ENCODE data around the gene AGK. TPM values are rescaled to one million over a fixed set of nuclear protein-coding genes. Genes with fewer than 3 reads are reported as not detected.
"Not testable (repeated sequence)": the region's sequence is repeated elsewhere in the genome, so short reads cannot be mapped to it uniquely, and the experiment has no call there.

The AGK gene
- total RNA-seq, 2 experiments from 2014 or later: 35.8 to 37.9 TPM

GRCh38 chr7:141640239-141640840, 89.1 kb downstream of the AGK start:
- DNase-seq: no peak
- Mint-ChIP-seq H3K27me3 (ENCODE audit: low read depth) (no peaks in the 10 kb centered on the region), H3K27ac (no peak overlapping the region), H3K4me1 (ENCODE audit: low read depth) (no peaks in the 10 kb centered on the region), H3K9me3 (no peaks in the 10 kb centered on the region), H3K4me3 (no peak overlapping the region), H3K36me3 (ENCODE audit: low read depth) (peaks cover 14% of the 10 kb centered on the region)
- CTCF ChIA-PET: no interaction called here
- intact Hi-C loops (cut with micrococcal nuclease): no loop called here

GRCh38 chr7:141641876-141642275, 90.7 kb downstream of the AGK start:
- CTCF ChIA-PET: interaction anchor here (1.9 kb wide), 1 partner anchor 11 kb away, joined by 8 read pairs; no protein-coding TSS in a partner anchor
- no peaks in the 10 kb centered on the region for H3K4me1 Mint-ChIP-seq (ENCODE audit: low read depth)
- no peak for DNase-seq
- no peaks in the 10 kb centered on the region for H3K9me3 Mint-ChIP-seq
- H3K36me3 Mint-ChIP-seq (ENCODE audit: low read depth): peaks cover 9% of the 10 kb centered on the region
- H3K4me3 Mint-ChIP-seq: no peak overlapping the region
- intact Hi-C loops (cut with micrococcal nuclease): no loop called here
- H3K27me3 Mint-ChIP-seq (ENCODE audit: low read depth): no peaks in the 10 kb centered on the region
- H3K27ac Mint-ChIP-seq: no peak overlapping the region

GRCh38 chr7:141645188-141645587, 94.0 kb downstream of the AGK start:
- DNase-seq: no peak
- Mint-ChIP-seq H3K4me3 (no peak overlapping the region), H3K36me3 (ENCODE audit: low read depth) (peaks cover 11% of the 10 kb centered on the region), H3K27ac (no peak overlapping the region), H3K9me3 (no peaks in the 10 kb centered on the region), H3K27me3 (ENCODE audit: low read depth) (no peaks in the 10 kb centered on the region), H3K4me1 (ENCODE audit: low read depth) (no peaks in the 10 kb centered on the region)
- CTCF ChIA-PET: no interaction called here
- intact Hi-C loops (cut with micrococcal nuclease): no loop called here

- DNase-seq: no peak
- intact Hi-C loops (cut with micrococcal nuclease): no loop called here
- no peaks in the 10 kb centered on the region for H3K9me3 Mint-ChIP-seq
- CTCF ChIA-PET: interaction anchor here (0.9 to 1.0 kb wide), 2 partner anchors 8 to 113 kb away, joined by 3 to 4 read pairs; no protein-coding TSS in a partner anchor
- H3K36me3 Mint-ChIP-seq (ENCODE audit: low read depth): peaks cover 5% of the 10 kb centered on the region
- H3K27ac Mint-ChIP-seq: no peak overlapping the region
- no peak overlapping the region for H3K4me3 Mint-ChIP-seq
- H3K4me1 Mint-ChIP-seq (ENCODE audit: low read depth): no peaks in the 10 kb centered on the region
- no peaks in the 10 kb centered on the region for H3K27me3 Mint-ChIP-seq (ENCODE audit: low read depth)
Observed at GRCh38 chr7:141646826-141647480, 95.7 kb downstream of the AGK start.

DNA sequence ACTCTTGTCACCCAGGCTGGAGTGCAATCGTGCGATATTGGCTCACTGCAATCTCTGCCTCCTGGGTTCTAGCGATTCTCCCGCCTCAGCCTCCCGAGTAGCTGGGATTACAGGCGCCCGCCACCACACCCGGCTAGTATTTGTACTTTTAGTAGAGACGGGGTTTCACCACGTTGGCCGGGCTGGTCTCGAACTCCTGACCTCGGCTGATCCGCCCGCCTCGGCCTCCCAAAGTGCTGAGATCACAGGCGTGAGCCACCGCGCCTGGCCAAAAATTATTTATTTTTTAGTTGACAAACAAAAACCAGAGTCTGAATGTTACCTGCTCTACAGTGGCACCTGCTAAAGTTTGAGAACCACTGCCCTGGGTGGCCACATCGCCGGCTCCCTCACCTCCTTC, 96.5 kb downstream of the AGK start:
- H3K9me3 Mint-ChIP-seq; intact Hi-C loops (cut with micrococcal nuclease); H3K36me3 Mint-ChIP-seq (ENCODE audit: low read depth); CTCF ChIA-PET; DNase-seq; H3K4me3 Mint-ChIP-seq; H3K27ac Mint-ChIP-seq; H3K4me1 Mint-ChIP-seq (ENCODE audit: low read depth); H3K27me3 Mint-ChIP-seq (ENCODE audit: low read depth): not testable (repeated sequence)

DNA sequence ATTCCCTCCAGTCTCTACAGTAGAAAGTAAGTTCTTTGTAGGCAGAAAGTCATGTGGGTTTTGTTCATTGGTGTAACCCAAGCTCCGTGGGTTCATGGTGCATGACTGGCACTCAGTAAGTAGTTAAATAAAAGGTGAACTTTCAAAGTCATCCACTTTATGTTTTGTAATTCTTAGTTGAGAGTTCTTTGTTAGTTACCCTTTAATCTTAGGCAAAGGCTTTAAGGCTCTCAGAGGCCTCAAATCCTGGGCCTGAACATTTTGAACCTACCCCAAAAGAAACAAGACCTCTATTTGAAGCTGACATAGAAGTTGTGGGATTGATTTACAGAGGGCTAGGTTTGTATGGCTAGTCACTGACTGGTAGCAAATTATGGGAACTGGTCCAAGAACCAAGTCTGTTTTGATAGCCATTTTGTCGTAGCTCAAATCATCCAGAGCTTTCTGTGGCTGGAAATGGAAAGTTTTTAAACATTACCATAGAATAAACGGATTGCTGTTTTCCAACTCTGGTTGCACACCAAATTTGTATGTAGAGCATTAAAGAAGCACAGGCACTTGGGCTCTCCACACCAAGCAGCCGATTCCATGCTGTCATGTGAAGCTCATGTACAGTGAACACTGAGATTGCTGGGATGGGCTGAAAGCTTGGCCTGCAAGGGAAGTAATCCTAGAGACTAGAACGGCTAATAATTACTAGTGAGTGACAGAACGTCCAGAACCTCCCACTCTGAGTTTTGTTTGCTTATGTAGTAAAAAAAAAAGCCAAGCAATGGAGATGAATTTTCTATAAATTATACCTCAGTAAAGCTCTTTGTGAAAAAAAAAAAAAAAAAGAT, 97.3 kb downstream of the AGK start:
- intact Hi-C loops (cut with micrococcal nuclease): no loop called here
- CTCF ChIA-PET: interaction anchor here (0.6 to 0.7 kb wide), 2 partner anchors 11 to 102 kb away, joined by 3 to 4 read pairs; no protein-coding TSS in a partner anchor
- peaks cover 5% of the 10 kb centered on the region for H3K36me3 Mint-ChIP-seq (ENCODE audit: low read depth)

DNA sequence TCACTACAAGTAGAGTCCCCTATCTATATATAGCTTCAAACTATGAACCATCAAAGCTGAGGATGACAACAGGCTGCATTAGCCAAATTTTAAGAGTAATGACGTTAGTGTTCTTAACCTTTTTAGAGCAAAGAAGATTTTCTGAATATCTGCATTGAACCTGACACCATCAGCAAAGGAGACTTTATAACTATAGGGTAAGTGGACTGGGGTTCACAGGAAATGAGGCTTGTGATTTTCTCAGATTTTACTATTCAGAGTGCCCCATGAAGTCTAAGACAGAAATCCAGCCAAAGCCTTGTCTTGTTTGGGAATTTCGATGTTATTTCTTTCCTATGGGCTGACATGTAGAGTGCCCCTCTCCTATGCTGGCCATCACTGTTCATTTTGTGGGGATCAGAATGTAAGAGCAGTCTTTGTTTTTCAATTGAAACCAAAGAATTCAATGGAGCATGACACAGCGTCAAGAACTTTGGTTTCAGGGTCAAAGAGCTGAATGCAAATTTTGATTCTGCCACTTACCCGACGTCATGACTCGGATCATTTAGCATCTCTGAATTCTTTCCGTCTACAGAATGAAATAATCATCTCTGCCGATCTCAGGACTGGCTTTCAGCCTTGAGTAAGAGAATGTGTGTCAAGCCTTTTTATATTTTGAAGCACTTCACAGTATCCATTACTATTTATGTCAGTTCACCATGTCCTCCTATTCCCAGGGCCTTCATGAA, 98.1 kb downstream of the AGK start:
- Mint-ChIP-seq H3K36me3 (ENCODE audit: low read depth) (peaks cover 5% of the 10 kb centered on the region), H3K4me3 (no peak overlapping the region), H3K9me3 (no peaks in the 10 kb centered on the region), H3K27me3 (ENCODE audit: low read depth) (no peaks in the 10 kb centered on the region), H3K4me1 (ENCODE audit: low read depth) (peaks cover under 1% of the 10 kb centered on the region), H3K27ac (no peak overlapping the region)
- intact Hi-C loops (cut with micrococcal nuclease): no loop called here
- DNase-seq: no peak
- CTCF ChIA-PET: interaction anchor here (0.5 to 1.5 kb wide), 10 partner anchors 10 to 1075 kb away, joined by 3 to 6 read pairs (median 4); partner anchors contain the start of gene SSBP1

More for the DNA sequence above, 97.3 kb downstream of the AGK start:
- DNase-seq: no peak
- no peaks in the 10 kb centered on the region for H3K27me3 Mint-ChIP-seq (ENCODE audit: low read depth)
- H3K4me3 Mint-ChIP-seq: no peak overlapping the region
- peak overlapping the region; percentile 56 for H3K27ac Mint-ChIP-seq
- no peaks in the 10 kb centered on the region for H3K4me1 Mint-ChIP-seq (ENCODE audit: low read depth)
- no peaks in the 10 kb centered on the region for H3K9me3 Mint-ChIP-seq

- DNase-seq: peak; percentile 54
- H3K4me1 Mint-ChIP-seq (ENCODE audit: low read depth): peaks cover 4% of the 10 kb centered on the region
- intact Hi-C loops (cut with micrococcal nuclease): loop anchor here (2.0 to 10.0 kb wide), 4 partner anchors 85 to 655 kb away; no protein-coding TSS in a partner anchor
- no peaks in the 10 kb centered on the region for H3K27me3 Mint-ChIP-seq (ENCODE audit: low read depth)
- no peak overlapping the region for H3K27ac Mint-ChIP-seq
- peaks cover 8% of the 10 kb centered on the region for H3K36me3 Mint-ChIP-seq (ENCODE audit: low read depth)
- no peaks in the 10 kb centered on the region for H3K9me3 Mint-ChIP-seq
- CTCF ChIA-PET: interaction anchor here (0.6 to 1.5 kb wide), 8 partner anchors 11 to 1076 kb away, joined by 3 to 5 read pairs (median 4); partner anchors contain the start of gene SSBP1
- no peak overlapping the region for H3K4me3 Mint-ChIP-seq
Observed at GRCh38 chr7:141649865-141650634, 98.8 kb downstream of the AGK start.

- Mint-ChIP-seq H3K9me3 (no peaks in the 10 kb centered on the region), H3K27me3 (ENCODE audit: low read depth) (no peaks in the 10 kb centered on the region), H3K27ac (no peak overlapping the region), H3K4me3 (no peak overlapping the region), H3K36me3 (ENCODE audit: low read depth) (peaks cover 8% of the 10 kb centered on the region), H3K4me1 (ENCODE audit: low read depth) (peaks cover 4% of the 10 kb centered on the region)
- intact Hi-C loops (cut with micrococcal nuclease): loop anchor here (2.0 to 10.0 kb wide), 4 partner anchors 87 to 653 kb away; no protein-coding TSS in a partner anchor
- DNase-seq: no peak
- CTCF ChIA-PET: interaction anchor here (1.3 to 2.4 kb wide), 3 partner anchors 9 to 87 kb away, joined by 7 to 9 read pairs (median 8); partner anchors contain the start of gene SSBP1
Observed at GRCh38 chr7:141651417-141651816, 100.2 kb downstream of the AGK start.

DNA sequence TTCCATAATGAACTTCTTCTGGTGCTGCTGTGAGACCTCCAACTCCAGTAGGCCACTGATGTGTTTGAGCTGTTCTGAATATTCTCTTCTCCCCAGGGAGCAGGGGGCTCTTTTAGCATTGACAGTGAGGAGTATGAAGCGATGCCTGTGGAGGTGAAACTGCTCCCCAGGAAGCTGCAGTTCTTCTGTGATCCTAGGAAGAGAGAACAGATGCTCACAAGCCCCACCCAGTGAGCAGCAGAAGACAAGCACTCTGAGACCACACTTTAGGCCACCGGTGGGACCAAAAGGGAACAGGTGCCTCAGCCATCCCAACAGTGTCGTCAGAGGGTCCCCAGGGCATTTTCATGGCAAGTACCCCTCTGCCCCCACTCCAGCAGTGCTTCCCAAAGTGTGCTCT, 101.5 kb downstream of the AGK start:
- intact Hi-C loops (cut with micrococcal nuclease): loop anchor here (5.0 to 10.0 kb wide), 2 partner anchors 325 to 652 kb away; no protein-coding TSS in a partner anchor
- H3K4me1 Mint-ChIP-seq (ENCODE audit: low read depth): peaks cover 5% of the 10 kb centered on the region

DNA sequence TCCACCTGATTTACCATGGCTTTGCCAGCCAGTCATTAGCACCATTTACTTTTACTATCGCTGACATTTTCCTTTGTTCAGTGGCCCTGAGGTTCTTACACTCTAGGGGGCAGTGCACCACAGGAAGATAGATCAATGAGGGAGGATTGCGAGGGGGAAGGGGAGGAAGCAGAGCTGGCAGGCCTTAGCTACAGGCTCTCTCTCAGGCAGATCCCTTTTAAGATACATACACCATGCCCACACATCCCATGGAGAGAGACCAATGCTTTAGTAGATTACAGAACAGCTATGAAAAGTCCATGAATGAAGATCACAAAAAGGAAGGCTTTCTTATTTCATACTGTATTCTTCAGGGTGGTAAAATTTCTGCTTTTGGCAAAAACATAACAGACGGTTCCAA, 103.3 kb downstream of the AGK start:
- Mint-ChIP-seq H3K4me3 (no peak overlapping the region), H3K4me1 (ENCODE audit: low read depth) (peaks cover 6% of the 10 kb centered on the region), H3K27me3 (ENCODE audit: low read depth) (no peaks in the 10 kb centered on the region), H3K27ac (peak overlapping the region; percentile 68), H3K36me3 (ENCODE audit: low read depth) (peaks cover 7% of the 10 kb centered on the region), H3K9me3 (no peaks in the 10 kb centered on the region)
- intact Hi-C loops (cut with micrococcal nuclease): loop anchor here (1.0 to 10.0 kb wide), 8 partner anchors 20 to 650 kb away; partner anchors contain the start of gene SSBP1
- DNase-seq: peak; percentile 84
- CTCF ChIA-PET: interaction anchor here (0.6 to 4.6 kb wide), 17 partner anchors 8 to 322 kb away, joined by 3 to 52 read pairs (median 4); partner anchors contain the start of genes SSBP1 and WEE2

More for the DNA sequence above, 101.5 kb downstream of the AGK start:
- CTCF ChIA-PET: interaction anchor here (1.2 to 4.6 kb wide), 4 partner anchors 10 to 133 kb away, joined by 3 to 36 read pairs (median 8); partner anchors contain the start of gene SSBP1
- Mint-ChIP-seq H3K4me3 (no peak overlapping the region), H3K9me3 (no peaks in the 10 kb centered on the region), H3K27me3 (ENCODE audit: low read depth) (no peaks in the 10 kb centered on the region), H3K27ac (no peak overlapping the region), H3K36me3 (ENCODE audit: low read depth) (peaks cover 8% of the 10 kb centered on the region)
- DNase-seq: no peak
